Suprapubic skin (tissue), 4 donors: ENCODE results near the gene MRPL24. TPM values are rescaled to one million over a fixed set of nuclear protein-coding genes. Genes with fewer than 3 reads are reported as not detected.
A peak's percentile ranks its signal among the peaks of the same experiment; 100 is the strongest.

Experiments
- DNase-seq, 2 donors: peaks; one replicate each; pipeline ENCODE4 v3.0.0-alpha.2; 2019; ENCODE audit warnings: low spot score in 2 of 2
- H3K27ac ChIP-seq: fragments of 200-600 bp; sonication (generic); one replicate; pipeline ENCODE4 v1.5.1; 2019
- H3K27me3 ChIP-seq: fragments of 200-600 bp; sonication (generic); one replicate; pipeline ENCODE4 v1.5.1; 2019
- H3K36me3 ChIP-seq: fragments of 200-600 bp; sonication (generic); one replicate; pipeline ENCODE4 v1.5.1; 2019
- H3K4me1 ChIP-seq: fragments of 200-600 bp; sonication (generic); one replicate; pipeline ENCODE4 v1.5.1; 2019
- H3K4me3 ChIP-seq: fragments of 200-600 bp; sonication (generic); one replicate; pipeline ENCODE4 v1.5.1; 2019; ENCODE audit warnings: mild to moderate bottlenecking
- H3K9me3 ChIP-seq: fragments of 200-600 bp; sonication (generic); one replicate; pipeline ENCODE4 v1.5.1; 2019
- EP300 ChIP-seq: sonication (generic); formaldehyde crosslinking; IDR thresholded peaks from one replicate; pipeline ENCODE4 v1.6.1; 2017; ENCODE audit warnings: antibody characterized with exemption
- POLR2A ChIP-seq, 2 donors: fragments of 450-650 bp; IDR thresholded peaks; one replicate each; pipeline ENCODE4 v1.6.1; 2017; ENCODE audit warnings: antibody characterized with exemption in 2 of 2, mild to moderate bottlenecking in 2 of 2, moderate library complexity in 2 of 2
- POLR2AphosphoS5 ChIP-seq, 3 donors: sonication (generic); formaldehyde crosslinking; IDR thresholded peaks; one replicate each; pipeline ENCODE4 v1.6.1; 2017; ENCODE audit warnings: antibody characterized with exemption in 3 of 3
- WGBS: methylation state at CpG from one replicate; pipeline ENCODE4 v1.1.5; 2018; 5-methylcytosine and 5-hydroxymethylcytosine counted together
- total RNA-seq, 4 donors: library from RNA; depleted of rRNA; stranded (reverse); fragments of >200 nt; gene quantifications; one replicate each; pipeline ENCODE4 v1.1.0, GENCODE V29; 2016
- TF ChIP-seq, protein P1 (sequence below), 2 donors: fragments of 200-600 bp in 1 of 2; fragments of 450-650 bp in 1 of 2; sonication (generic) in 1 of 2; IDR thresholded peaks; one replicate each; pipeline ENCODE4 v1.5.1; 2016 to 2019; ENCODE audit warnings: antibody characterized with exemption in 2 of 2, mild to moderate bottlenecking in 1 of 2, moderate library complexity in 1 of 2

MRPL24 gene
- total RNA-seq, 4 donors from 2014 or later, result 33.6 to 66.6 (median 55.0) TPM

DNA sequence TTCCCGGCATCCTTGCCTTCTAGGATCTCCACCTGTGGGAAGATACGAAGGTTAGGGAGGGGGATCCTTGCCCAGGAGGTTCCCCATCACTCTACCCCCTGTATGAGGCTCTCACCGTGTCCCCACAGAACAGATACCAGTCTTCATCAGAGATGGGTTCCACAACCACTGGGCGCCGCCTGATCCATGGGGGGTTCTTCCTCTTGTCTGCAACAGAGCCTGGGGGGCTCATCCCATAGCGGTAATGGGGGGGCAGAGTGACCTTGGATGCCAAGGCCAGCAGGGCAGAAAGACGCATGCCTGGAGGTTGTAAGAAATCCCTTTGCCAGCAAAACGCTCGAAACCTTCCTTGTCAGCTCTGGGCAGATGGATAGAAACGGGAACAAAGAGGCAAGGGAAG, 2.5 kb downstream of the MRPL24 start:
- Histone ChIP-seq H3K27me3 (no peaks in the 10 kb centered on the region), H3K4me3 (no peak overlapping the region), H3K4me1 (peaks cover 14% of the 10 kb centered on the region), H3K36me3 (peaks cover 56% of the 10 kb centered on the region), H3K9me3 (no peaks in the 10 kb centered on the region), H3K27ac (no peak overlapping the region)
- TF ChIP-seq POLR2AphosphoS5 (IDR thresholded peaks at IDR 0.05) (no peak), POLR2A (IDR thresholded peaks at IDR 0.05) (no peak), EP300 (no peak)
- TF ChIP-seq, protein P1, sequence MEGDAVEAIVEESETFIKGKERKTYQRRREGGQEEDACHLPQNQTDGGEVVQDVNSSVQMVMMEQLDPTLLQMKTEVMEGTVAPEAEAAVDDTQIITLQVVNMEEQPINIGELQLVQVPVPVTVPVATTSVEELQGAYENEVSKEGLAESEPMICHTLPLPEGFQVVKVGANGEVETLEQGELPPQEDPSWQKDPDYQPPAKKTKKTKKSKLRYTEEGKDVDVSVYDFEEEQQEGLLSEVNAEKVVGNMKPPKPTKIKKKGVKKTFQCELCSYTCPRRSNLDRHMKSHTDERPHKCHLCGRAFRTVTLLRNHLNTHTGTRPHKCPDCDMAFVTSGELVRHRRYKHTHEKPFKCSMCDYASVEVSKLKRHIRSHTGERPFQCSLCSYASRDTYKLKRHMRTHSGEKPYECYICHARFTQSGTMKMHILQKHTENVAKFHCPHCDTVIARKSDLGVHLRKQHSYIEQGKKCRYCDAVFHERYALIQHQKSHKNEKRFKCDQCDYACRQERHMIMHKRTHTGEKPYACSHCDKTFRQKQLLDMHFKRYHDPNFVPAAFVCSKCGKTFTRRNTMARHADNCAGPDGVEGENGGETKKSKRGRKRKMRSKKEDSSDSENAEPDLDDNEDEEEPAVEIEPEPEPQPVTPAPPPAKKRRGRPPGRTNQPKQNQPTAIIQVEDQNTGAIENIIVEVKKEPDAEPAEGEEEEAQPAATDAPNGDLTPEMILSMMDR (IDR thresholded peaks at IDR 0.05), result no peak
- DNase-seq, result no peak
- 87% methylated on average over 10 of the region's 10 CpGs for WGBS

DNA sequence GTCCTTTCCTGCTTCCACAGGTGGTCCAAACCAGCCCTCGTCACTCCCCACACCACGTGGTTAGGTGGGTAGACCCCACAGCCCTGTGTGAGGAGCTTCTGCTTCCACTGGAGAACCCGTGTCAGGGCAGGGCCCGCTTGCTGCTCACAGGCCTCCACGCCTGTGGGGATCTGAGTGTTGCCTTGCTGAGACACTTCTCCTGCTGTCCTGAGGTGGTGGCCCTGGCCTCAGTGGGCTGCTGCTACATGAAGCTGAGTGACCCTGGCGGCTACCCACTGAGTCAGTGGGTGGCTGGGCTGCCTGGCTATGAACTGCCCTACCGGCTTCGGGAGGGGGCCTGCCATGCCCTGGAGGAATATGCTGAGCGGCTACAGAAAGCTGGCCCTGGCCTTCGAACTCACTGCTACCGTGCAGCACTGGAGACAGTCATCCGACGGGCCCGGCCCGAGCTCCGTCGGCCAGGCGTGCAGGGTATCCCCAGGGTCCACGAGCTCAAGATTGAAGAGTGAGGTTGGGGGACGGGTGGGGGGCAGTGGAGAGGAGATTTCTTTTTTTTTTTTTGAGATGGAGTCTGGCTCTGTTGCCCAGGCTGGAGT, 6.8 kb downstream of the MRPL24 start:
- H3K27me3 ChIP-seq, result no peaks in the 10 kb centered on the region
- no peak overlapping the region for H3K27ac ChIP-seq
- peaks cover 7% of the 10 kb centered on the region for H3K4me1 ChIP-seq
- DNase-seq, result no peak
- no peak for TF ChIP-seq POLR2AphosphoS5 (IDR thresholded peaks at IDR 0.05)
- TF ChIP-seq EP300, result no peak
- no peak for TF ChIP-seq POLR2A (IDR thresholded peaks at IDR 0.05)
- TF ChIP-seq, protein P1 (IDR thresholded peaks at IDR 0.05), result no peak
- H3K4me3 ChIP-seq, result no peak overlapping the region
- no peaks in the 10 kb centered on the region for H3K9me3 ChIP-seq
- peaks cover 58% of the 10 kb centered on the region for H3K36me3 ChIP-seq
- 90% methylated on average over 13 of the region's 20 CpGs for WGBS

DNA sequence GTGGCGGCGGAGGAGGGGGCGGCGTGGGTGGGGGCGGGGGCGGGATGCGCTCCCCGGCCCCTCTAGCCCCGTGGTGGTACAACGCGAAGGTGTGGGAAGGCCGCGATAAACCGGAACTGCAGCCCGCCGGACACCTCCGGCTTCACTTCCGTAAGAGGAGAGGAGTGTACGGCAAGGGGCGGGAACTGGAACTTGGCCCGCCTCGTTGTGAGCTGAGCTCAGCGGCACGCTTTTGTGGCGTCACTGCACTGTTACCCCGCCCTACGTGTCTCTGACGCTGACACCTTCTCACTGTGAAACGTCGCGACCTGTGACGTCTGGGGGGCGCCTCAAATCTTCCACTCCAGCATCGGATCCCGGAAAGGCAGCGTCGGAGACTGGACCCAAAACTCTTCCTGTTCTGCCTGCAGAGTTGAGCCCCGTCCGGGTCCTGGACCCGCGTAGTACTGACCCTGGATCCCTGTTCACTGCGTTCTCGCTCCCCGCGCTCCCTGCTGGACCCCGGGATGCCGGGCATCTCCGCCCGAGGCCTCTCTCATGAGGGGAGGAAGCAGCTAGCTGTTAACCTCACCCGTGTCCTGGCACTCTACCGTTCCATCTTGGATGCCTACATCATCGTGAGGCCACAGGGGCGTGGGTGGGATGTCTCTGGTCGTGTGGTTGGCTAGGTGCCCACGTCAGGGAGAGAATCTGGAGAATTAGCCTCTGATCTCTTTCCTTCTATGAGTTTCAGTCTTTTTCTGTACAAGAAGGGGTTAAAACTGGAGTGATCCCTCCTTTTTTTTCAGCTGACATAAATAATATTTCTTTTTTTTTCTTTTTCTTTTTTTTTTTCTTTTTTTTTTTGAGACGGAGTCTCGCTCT, 12.1 kb downstream of the MRPL24 start, which contains the start of gene ISG20L2:
TSS of gene ISG20L2 (minus strand) at position 168 of the 864 bp plus-strand sequence. CDS start 1,114 bp downstream, outside the sequence.
- no peaks in the 10 kb centered on the region for H3K9me3 ChIP-seq
- H3K4me1 ChIP-seq, result peaks cover 48% of the 10 kb centered on the region
- WGBS, result 1% methylated on average over 39 of the region's 57 CpGs
- H3K36me3 ChIP-seq, result peaks cover 30% of the 10 kb centered on the region
- no peaks in the 10 kb centered on the region for H3K27me3 ChIP-seq
- peak; percentile 99 for DNase-seq
- TF ChIP-seq, protein P1 (IDR thresholded peaks at IDR 0.05), result no peak
- TF ChIP-seq EP300 (peak; percentile 63), POLR2A (IDR thresholded peaks at IDR 0.05) (peak; percentile 14 to 79), POLR2AphosphoS5 (IDR thresholded peaks at IDR 0.05) (peak in 2 of 3 donors; percentile 62 to 88)
- H3K27ac ChIP-seq, result peak within 1 kb of the TSS; percentile 99
- H3K4me3 ChIP-seq, result peak within 1 kb of the TSS; percentile 93

DNA sequence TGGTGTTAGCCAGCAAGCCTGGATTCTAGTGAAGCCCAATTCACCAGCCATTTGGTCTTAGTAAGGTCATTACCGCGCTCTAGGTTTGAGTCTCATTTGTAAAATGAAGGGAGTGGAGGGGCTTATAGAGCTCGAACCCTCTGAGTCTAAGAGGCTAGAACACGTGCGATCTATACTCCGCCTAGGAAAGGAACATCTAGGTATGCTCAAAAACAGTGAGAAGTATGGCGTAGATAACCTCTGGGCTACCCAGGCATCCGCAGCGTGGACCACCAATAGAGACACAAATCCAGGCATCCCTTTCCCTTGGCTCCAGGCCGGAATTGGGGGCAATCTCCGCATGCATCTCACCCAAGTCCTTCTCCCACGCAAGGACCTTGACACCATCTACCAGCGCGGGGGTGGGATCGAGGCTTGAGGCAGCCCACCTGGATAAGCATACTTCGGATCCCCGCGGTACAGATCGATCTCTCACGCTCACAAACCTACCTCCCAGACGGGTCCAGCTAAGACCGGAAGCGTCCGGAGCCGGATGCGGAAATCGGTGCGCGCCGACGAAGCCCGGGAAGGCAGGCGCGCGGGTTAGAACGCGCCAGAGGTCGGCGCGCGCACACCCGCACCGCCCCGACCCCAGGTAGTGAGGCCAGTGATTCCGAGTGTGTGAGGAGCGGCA, 12.8 kb downstream of the MRPL24 start, which contains the start of gene METTL25B:
TSS of gene METTL25B (plus strand) at position 544 of the 673 bp plus-strand sequence. CDS start 636 bp downstream, outside the sequence.
- peak in 1 of 2 donors; percentile 91 for DNase-seq

More for the DNA sequence above, 12.8 kb downstream of the MRPL24 start, which contains the start of gene METTL25B:
- whole genome bisulfite sequencing, result 0% methylated on average over 7 of the region's 46 CpGs
- H3K4me1 ChIP-seq, result peaks cover 49% of the 10 kb centered on the region
- TF ChIP-seq EP300, result no peak
- TF ChIP-seq POLR2AphosphoS5 (IDR thresholded peaks at IDR 0.05), result peak in 1 of 3 donors; percentile 22
- peak in 1 of 2 donors; percentile 67 for TF ChIP-seq POLR2A (IDR thresholded peaks at IDR 0.05)
- TF ChIP-seq, protein P1 (IDR thresholded peaks at IDR 0.05), result no peak
- peaks cover 30% of the 10 kb centered on the region for H3K36me3 ChIP-seq
- no peaks in the 10 kb centered on the region for H3K9me3 ChIP-seq
- no peaks in the 10 kb centered on the region for H3K27me3 ChIP-seq
- H3K4me3 ChIP-seq, result peak within 1 kb of the TSS; percentile 93
- H3K27ac ChIP-seq, result peak within 1 kb of the TSS; percentile 99
